Activated naive CD8-positive, alpha-beta T cell treated with anti-CD3 and anti-CD28 coated beads, Interleukin-2, amount 50 U/mL, for 24 hours (primary cell): ENCODE data around the gene DDX47.
"Not testable (repeated sequence)": the region's sequence is repeated elsewhere in the genome, so short reads cannot be mapped to it uniquely, and the experiment has no call there.

Source experiments
- ATAC-seq: fragments of 150-1000 bp; cut with Tn5 transposase; one replicate; pipeline ENCODE4 v1.10.0; 2021
- DNase-seq: peaks from one replicate; pipeline ENCODE4 v3.0.0; 2021
- H3K27ac Mint-ChIP-seq: one replicate; pipeline ENCODE4 v1.8.0; 2021; ENCODE audit warnings: mild to moderate bottlenecking, mixed read lengths
- H3K27me3 Mint-ChIP-seq: one replicate; pipeline ENCODE4 v1.8.0; 2021; ENCODE audit warnings: mixed read lengths
- H3K36me3 Mint-ChIP-seq: one replicate; pipeline ENCODE4 v1.8.0; 2021; ENCODE audit warnings: low read depth, mixed read lengths
- H3K4me1 Mint-ChIP-seq: one replicate; pipeline ENCODE4 v1.8.0; 2021; ENCODE audit warnings: mixed read lengths
- H3K4me3 Mint-ChIP-seq: one replicate; pipeline ENCODE4 v1.8.0; 2021; ENCODE audit warnings: mild to moderate bottlenecking, moderate library complexity, mixed read lengths
- H3K9me3 Mint-ChIP-seq: one replicate; pipeline ENCODE4 v1.8.0; 2021; ENCODE audit warnings: mixed read lengths

The DDX47 gene

GRCh38 chr12:12864243-12864642 is 51.1 kb downstream of the DDX47 start:
- H3K36me3 Mint-ChIP-seq: peaks cover 20% of the 10 kb centered on the region
- no peaks in the 10 kb centered on the region for H3K27me3 Mint-ChIP-seq
- no peak overlapping the region for H3K27ac Mint-ChIP-seq
- no peaks in the 10 kb centered on the region for H3K4me1 Mint-ChIP-seq
- H3K4me3 Mint-ChIP-seq: no peak overlapping the region
- ATAC-seq (no peak), DNase-seq (no peak)
- no peaks in the 10 kb centered on the region for H3K9me3 Mint-ChIP-seq

- DNase-seq: no peak
- Mint-ChIP-seq H3K9me3 (no peaks in the 10 kb centered on the region), H3K4me3 (no peak overlapping the region), H3K4me1 (no peaks in the 10 kb centered on the region), H3K27me3 (no peaks in the 10 kb centered on the region), H3K36me3 (peaks cover 5% of the 10 kb centered on the region), H3K27ac (no peak overlapping the region)
- ATAC-seq: no peak
Observed at GRCh38 chr12:12868477-12869235, 55.5 kb downstream of the DDX47 start.

- Mint-ChIP-seq H3K36me3 (peaks cover 3% of the 10 kb centered on the region), H3K27me3 (no peaks in the 10 kb centered on the region), H3K27ac (no peak overlapping the region), H3K4me1 (no peaks in the 10 kb centered on the region), H3K9me3 (no peaks in the 10 kb centered on the region), H3K4me3 (no peak overlapping the region)
- ATAC-seq (no peak), DNase-seq (no peak)
Observed at GRCh38 chr12:12870465-12870864, 57.3 kb downstream of the DDX47 start.

GRCh38 chr12:12871587-12872138 is 58.5 kb downstream of the DDX47 start:
- H3K27ac Mint-ChIP-seq: no peak overlapping the region

GRCh38 chr12:12872139-12872933 is 59.2 kb downstream of the DDX47 start:
- H3K36me3 Mint-ChIP-seq: peaks cover 3% of the 10 kb centered on the region
- no peak overlapping the region for H3K4me3 Mint-ChIP-seq
- no peaks in the 10 kb centered on the region for H3K27me3 Mint-ChIP-seq
- ATAC-seq (no peak), DNase-seq (no peak)
- H3K4me1 Mint-ChIP-seq: no peaks in the 10 kb centered on the region
- no peak overlapping the region for H3K27ac Mint-ChIP-seq
- H3K9me3 Mint-ChIP-seq: no peaks in the 10 kb centered on the region

More at GRCh38 chr12:12871587-12872138, 58.5 kb downstream of the DDX47 start:
- H3K36me3 Mint-ChIP-seq: peaks cover 3% of the 10 kb centered on the region
- DNase-seq (no peak), ATAC-seq (no peak)
- no peak overlapping the region for H3K4me3 Mint-ChIP-seq
- no peaks in the 10 kb centered on the region for H3K27me3 Mint-ChIP-seq
- no peaks in the 10 kb centered on the region for H3K4me1 Mint-ChIP-seq
- H3K9me3 Mint-ChIP-seq: no peaks in the 10 kb centered on the region

DNA sequence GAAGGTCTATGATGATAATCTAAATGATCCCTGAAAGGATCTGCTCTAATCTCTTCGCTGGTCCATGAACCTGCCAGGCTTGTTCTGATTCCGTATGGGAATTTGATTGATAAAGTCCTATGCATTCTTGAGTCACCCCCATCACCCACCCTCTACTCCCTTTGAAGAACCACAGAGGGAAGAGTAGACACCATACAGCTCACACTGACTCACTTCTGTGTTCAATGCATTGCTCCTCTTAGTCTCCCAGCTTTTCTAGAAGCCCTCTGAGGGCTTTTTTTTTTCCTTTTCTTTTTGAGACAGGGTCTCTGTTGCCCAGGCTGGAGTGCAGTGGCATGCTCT is 59.8 kb downstream of the DDX47 start:
- Mint-ChIP-seq H3K36me3 (peaks cover 3% of the 10 kb centered on the region), H3K4me1 (no peaks in the 10 kb centered on the region), H3K4me3 (no peak overlapping the region), H3K27ac (no peak overlapping the region), H3K9me3 (no peaks in the 10 kb centered on the region), H3K27me3 (no peaks in the 10 kb centered on the region)
- ATAC-seq: no peak
- DNase-seq: no peak

GRCh38 chr12:12874029-12874428 is 60.9 kb downstream of the DDX47 start:
- Mint-ChIP-seq H3K27ac (no peak overlapping the region), H3K9me3 (no peaks in the 10 kb centered on the region), H3K27me3 (no peaks in the 10 kb centered on the region), H3K36me3 (peaks cover 3% of the 10 kb centered on the region), H3K4me1 (no peaks in the 10 kb centered on the region), H3K4me3 (no peak overlapping the region)
- DNase-seq: no peak
- no peak for ATAC-seq

GRCh38 chr12:12875301-12875700 is 62.2 kb downstream of the DDX47 start:
- not testable (repeated sequence) for H3K9me3 Mint-ChIP-seq, H3K27me3 Mint-ChIP-seq, H3K36me3 Mint-ChIP-seq, ATAC-seq, H3K4me1 Mint-ChIP-seq, H3K4me3 Mint-ChIP-seq, H3K27ac Mint-ChIP-seq, DNase-seq

DNA sequence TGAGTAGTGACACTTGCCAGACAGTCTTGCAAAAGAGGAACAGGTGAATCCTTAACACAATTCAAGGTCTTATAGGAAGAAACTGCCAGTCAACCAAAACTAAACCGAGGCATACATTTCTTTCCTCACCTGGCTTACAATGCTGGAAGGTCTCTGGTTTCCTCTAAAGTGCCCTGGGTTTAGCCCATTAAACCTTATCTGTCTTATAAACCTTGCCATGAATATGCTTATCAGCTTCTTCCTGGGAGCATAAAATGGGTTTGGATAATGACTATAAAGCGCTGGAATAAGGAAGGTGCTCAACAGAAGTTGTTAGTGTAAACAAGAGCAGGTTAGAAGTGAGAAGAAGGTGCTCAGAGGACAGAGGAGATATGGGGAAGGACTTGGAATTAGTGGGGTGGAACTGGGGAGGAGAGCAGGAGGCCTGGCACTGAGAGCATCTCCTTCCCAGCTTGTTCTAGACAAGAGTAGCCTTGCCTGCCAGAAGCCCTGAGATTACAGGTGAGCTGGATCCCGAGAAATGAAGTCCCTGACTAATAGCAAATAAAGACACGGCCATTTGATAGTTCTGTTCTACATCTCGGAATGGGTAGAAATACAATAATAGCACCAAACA is 64.1 kb downstream of the DDX47 start:
- Mint-ChIP-seq H3K27me3 (peaks cover 3% of the 10 kb centered on the region), H3K9me3 (no peaks in the 10 kb centered on the region), H3K36me3 (peaks cover 2% of the 10 kb centered on the region), H3K4me3 (no peak overlapping the region), H3K4me1 (peaks cover 4% of the 10 kb centered on the region), H3K27ac (no peak overlapping the region)
- no peak for ATAC-seq
- no peak for DNase-seq

GRCh38 chr12:12877781-12878455 is 64.8 kb downstream of the DDX47 start:
- no peak for DNase-seq

More at GRCh38 chr12:12877781-12878455, 64.8 kb downstream of the DDX47 start:
- no peak overlapping the region for H3K4me3 Mint-ChIP-seq
- H3K9me3 Mint-ChIP-seq: no peaks in the 10 kb centered on the region
- no peak for ATAC-seq
- H3K27ac Mint-ChIP-seq: no peak overlapping the region
- H3K4me1 Mint-ChIP-seq: peaks cover 4% of the 10 kb centered on the region
- peaks cover 3% of the 10 kb centered on the region for H3K27me3 Mint-ChIP-seq
- H3K36me3 Mint-ChIP-seq: peaks cover 2% of the 10 kb centered on the region
